Stimulated activated effector memory CD8-positive, alpha-beta T cell treated with anti-CD3 and anti-CD28 coated beads, Interleukin-12 subunit alpha, Interleukin-12 subunit beta, amount 100 ng/mL, for 72 hours (primary cell): ENCODE results near the gene MOV10.

Experiments used
- ATAC-seq: fragments of 150-1000 bp; cut with Tn5 transposase; 2 replicates; pipeline ENCODE4 v1.10.0; 2021
- DNase-seq, 2 donors: peaks; one replicate each; pipeline ENCODE4 v3.0.0; 2021 to 2022; ENCODE audit warnings: low spot score in 2 of 2
- H3K27ac Mint-ChIP-seq: one replicate; pipeline ENCODE4 v1.8.0; 2022; ENCODE audit warnings: mild to moderate bottlenecking, mixed read lengths
- H3K36me3 Mint-ChIP-seq: one replicate; pipeline ENCODE4 v1.8.0; 2022; ENCODE audit warnings: mild to moderate bottlenecking, mixed read lengths
- H3K4me1 Mint-ChIP-seq: one replicate; pipeline ENCODE4 v1.8.0; 2022; ENCODE audit warnings: mixed read lengths
- H3K4me3 Mint-ChIP-seq: one replicate; pipeline ENCODE4 v1.8.0; 2022; ENCODE audit warnings: mild to moderate bottlenecking, mixed read lengths
- H3K9me3 Mint-ChIP-seq: one replicate; pipeline ENCODE4 v1.8.0; 2022; ENCODE audit warnings: mixed read lengths

MOV10 gene

GRCh38 chr1:112646225-112646624 lies 28.2 kb upstream of the MOV10 start:
- Mint-ChIP-seq H3K27ac (peak overlapping the region; percentile 41), H3K4me3 (no peak overlapping the region), H3K36me3 (peaks cover 100% of the 10 kb centered on the region)

DNA sequence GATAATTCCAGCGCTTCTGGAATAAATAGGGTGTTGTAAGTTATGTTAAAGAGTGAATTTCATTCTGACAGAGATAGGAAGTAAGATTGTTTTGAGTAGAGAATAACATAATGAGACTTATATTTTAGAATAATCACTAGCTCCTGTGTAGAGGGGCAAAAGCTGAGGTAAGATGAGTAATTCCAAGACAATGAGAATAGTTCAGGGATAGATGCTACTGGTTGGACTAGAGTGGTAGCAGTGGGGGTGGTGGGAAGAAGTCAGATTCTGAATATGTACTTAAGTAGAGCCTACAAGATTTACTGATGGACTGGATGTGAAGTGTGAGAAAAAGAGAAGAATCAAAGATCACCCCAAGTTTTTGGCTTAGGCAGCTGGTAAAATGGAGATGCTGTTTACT lies 23.3 kb upstream of the MOV10 start:
- H3K4me3 Mint-ChIP-seq, result no peak overlapping the region
- H3K27ac Mint-ChIP-seq, result peak overlapping the region; percentile 7
- H3K9me3 Mint-ChIP-seq, result no peaks in the 10 kb centered on the region
- ATAC-seq (peak; percentile 75), DNase-seq (no peak)
- peaks cover 20% of the 10 kb centered on the region for H3K4me1 Mint-ChIP-seq
- H3K36me3 Mint-ChIP-seq, result peaks cover 100% of the 10 kb centered on the region

More at GRCh38 chr1:112646225-112646624, 28.2 kb upstream of the MOV10 start:
- H3K9me3 Mint-ChIP-seq, result no peaks in the 10 kb centered on the region
- no peak for ATAC-seq
- DNase-seq, result no peak
- H3K4me1 Mint-ChIP-seq, result peaks cover 35% of the 10 kb centered on the region

- Mint-ChIP-seq H3K9me3 (no peaks in the 10 kb centered on the region), H3K36me3 (peaks cover 100% of the 10 kb centered on the region), H3K27ac (no peak overlapping the region), H3K4me3 (no peak overlapping the region), H3K4me1 (peaks cover 34% of the 10 kb centered on the region)
- DNase-seq (no peak), ATAC-seq (no peak)
These were observed 8.6 kb upstream of the MOV10 start for GRCh38 chr1:112665857-112666256.

GRCh38 chr1:112666946-112667345 lies 7.5 kb upstream of the MOV10 start:
- ATAC-seq, result peak; percentile 88
- no peaks in the 10 kb centered on the region for H3K9me3 Mint-ChIP-seq
- H3K4me1 Mint-ChIP-seq, result peaks cover 34% of the 10 kb centered on the region

GRCh38 chr1:112672009-112672408 lies 2.5 kb upstream of the MOV10 start:
- no peak for DNase-seq
- H3K27ac Mint-ChIP-seq, result peak overlapping the region; percentile 77
- peaks cover 65% of the 10 kb centered on the region for H3K4me1 Mint-ChIP-seq
- ATAC-seq, result no peak
- H3K4me3 Mint-ChIP-seq, result no peak overlapping the region
- peaks cover 80% of the 10 kb centered on the region for H3K36me3 Mint-ChIP-seq
- no peaks in the 10 kb centered on the region for H3K9me3 Mint-ChIP-seq

More at GRCh38 chr1:112666946-112667345, 7.5 kb upstream of the MOV10 start:
- no peak for DNase-seq
- peak overlapping the region; percentile 80 for H3K27ac Mint-ChIP-seq
- H3K36me3 Mint-ChIP-seq, result peaks cover 100% of the 10 kb centered on the region
- no peak overlapping the region for H3K4me3 Mint-ChIP-seq

DNA sequence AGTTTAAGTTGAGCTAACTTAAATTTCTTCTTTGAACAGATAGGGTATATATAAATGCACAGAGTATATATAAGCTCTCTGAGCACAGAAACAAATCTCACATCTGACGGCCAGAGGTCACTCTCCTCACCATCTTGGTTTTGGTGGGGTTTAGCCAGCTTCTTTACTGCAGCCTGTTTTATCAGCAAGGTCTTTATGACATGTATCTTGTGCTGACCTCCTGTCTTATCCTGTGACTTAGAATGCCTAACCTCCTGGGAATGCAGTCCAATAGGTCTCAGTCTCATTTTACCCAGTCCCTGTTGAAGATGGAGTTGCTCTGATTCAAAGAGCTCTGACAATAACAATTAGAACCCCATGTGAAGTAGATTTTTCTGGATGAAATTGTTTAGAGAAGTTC lies 1.6 kb upstream of the MOV10 start:
- no peaks in the 10 kb centered on the region for H3K9me3 Mint-ChIP-seq
- H3K4me3 Mint-ChIP-seq, result no peak overlapping the region
- H3K4me1 Mint-ChIP-seq, result peaks cover 61% of the 10 kb centered on the region
- H3K36me3 Mint-ChIP-seq, result peaks cover 72% of the 10 kb centered on the region
- peak overlapping the region; percentile 99 for H3K27ac Mint-ChIP-seq
- DNase-seq, result no peak
- no peak for ATAC-seq

DNA sequence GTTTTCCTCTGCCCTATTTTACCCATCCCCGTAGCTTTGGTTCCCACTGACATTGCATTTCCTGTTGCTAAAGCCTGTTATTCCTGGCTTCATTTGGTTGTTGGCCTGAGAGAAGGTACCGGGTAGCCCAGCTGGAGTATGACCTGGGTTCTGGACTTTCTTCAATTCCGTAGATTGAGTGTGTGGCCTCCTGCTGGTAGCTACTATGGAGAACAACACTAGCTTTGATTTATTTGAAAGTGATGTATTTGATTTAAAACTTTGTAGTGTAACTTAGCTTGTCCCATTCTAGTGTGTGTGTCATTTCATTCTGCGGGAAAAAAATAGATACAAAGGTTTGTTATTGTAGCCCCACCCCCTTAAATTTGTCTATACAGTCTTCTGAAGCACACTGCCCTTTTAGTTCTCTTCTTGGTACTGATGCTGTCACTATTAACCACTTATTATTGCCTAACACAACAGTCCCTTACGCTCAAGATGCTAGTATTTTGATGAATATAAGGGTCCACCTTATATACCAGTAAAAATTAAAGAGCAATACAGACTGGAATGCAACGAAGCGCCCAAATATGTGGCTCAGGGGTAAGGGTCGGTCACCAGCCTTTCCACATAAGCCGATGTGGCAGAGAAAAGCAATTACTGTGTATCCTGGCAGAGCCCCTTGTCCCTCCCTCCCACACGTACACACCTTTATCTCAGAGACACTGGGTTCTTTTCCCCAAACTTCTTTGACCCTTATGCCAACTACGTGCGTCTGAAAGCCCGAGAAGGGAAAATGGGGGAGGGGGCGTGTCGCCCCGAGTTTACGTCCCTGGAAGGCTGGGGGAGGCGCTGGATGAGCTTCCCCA lies 643 bp upstream of the MOV10 start:
- Mint-ChIP-seq H3K4me3 (peak overlapping the region; percentile 95), H3K36me3 (peaks cover 62% of the 10 kb centered on the region), H3K4me1 (peaks cover 58% of the 10 kb centered on the region), H3K9me3 (no peaks in the 10 kb centered on the region), H3K27ac (peak overlapping the region; percentile 99)
- ATAC-seq (no peak), DNase-seq (no peak)

DNA sequence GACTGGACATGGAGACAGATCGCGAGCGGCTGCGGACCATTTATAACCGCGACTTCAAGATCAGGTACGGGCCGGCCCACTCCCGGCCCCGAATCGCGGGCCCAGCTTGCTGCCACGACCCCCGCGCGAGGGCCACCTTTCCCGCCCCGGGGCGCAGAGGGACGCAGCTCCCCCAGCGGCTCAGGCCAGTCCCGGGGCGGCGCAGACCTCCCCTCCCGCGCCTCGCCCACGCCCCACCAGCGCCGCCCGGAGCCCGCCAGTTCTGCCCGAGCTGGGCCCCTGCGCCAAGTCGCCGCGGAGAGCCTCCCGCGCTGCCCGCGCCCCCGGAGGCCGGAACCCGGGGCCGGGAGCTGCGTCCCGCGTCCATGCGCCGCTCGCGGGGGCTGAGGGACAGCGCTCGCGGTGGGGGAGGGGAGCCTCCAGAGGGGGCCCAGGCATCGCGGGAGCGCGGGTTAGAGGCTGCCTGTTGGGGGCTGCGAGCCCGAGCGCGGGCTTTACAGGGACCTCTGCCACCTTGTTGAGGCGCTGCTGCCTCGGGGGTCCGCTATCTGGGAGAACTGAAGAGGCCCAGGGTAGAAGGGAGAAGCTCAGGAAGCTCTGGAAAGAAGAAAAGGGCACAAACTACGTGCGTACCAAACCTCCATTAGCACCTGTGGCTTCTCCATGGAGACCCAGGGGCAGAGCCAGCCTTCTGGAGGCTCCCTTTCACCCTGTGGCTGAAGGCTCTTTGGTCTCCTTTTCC lies 698 bp downstream of the MOV10 start:
- Mint-ChIP-seq H3K4me3 (peak overlapping the region; percentile 95), H3K9me3 (no peaks in the 10 kb centered on the region), H3K27ac (peak overlapping the region; percentile 99), H3K36me3 (peaks cover 49% of the 10 kb centered on the region), H3K4me1 (peaks cover 56% of the 10 kb centered on the region)
- peak; percentile 75 for ATAC-seq
- DNase-seq, result peak; percentile 46 to 76

GRCh38 chr1:112675728-112676381 lies 1.4 kb downstream of the MOV10 start:
- Mint-ChIP-seq H3K4me1 (peaks cover 56% of the 10 kb centered on the region), H3K4me3 (peak overlapping the region; percentile 95), H3K36me3 (peaks cover 42% of the 10 kb centered on the region), H3K27ac (peak overlapping the region; percentile 99), H3K9me3 (no peaks in the 10 kb centered on the region)
- no peak for ATAC-seq
- DNase-seq, result no peak

DNA sequence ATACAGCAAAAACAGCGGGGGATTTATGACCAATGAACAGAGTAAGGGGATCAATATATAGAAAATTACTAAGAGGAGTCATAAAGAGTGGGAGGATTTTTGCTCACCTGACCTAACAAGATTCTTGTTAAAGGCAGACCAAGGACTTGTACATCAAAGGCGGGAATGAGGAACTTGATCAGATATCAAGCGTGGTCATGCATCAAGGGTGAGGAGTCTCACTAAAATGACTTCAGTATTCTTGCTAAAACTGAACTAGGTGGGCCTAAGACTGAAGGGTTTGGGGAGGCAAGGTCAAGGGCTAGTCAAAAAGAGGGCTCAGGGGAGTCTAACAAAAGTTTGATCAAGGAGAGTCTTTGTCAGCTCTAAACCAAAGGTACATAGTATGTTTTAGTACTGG lies 2.1 kb downstream of the MOV10 start:
- Mint-ChIP-seq H3K36me3 (peaks cover 35% of the 10 kb centered on the region), H3K27ac (no peak overlapping the region), H3K9me3 (no peaks in the 10 kb centered on the region), H3K4me3 (no peak overlapping the region), H3K4me1 (peaks cover 56% of the 10 kb centered on the region)
- no peak for DNase-seq
- no peak for ATAC-seq

DNA sequence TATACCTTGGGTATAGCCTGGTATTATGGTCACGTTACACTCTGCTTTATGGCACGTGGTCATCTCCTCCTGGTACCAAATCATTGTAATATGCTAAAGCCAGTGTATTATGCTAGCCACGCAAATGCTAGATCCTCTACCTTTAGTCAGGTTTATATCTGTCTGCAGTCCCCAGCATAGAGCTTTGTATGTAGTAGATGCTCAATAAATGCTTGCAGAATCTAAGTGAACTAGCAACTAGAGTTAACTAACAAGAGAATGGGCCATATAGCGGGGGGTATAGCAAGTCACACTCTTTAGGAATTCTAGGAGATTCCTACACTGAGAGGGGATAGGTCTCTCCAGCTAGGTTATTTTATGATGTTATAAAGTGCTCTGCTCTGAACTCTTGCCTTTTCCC lies 3.0 kb downstream of the MOV10 start:
- Mint-ChIP-seq H3K4me3 (no peak overlapping the region), H3K36me3 (peaks cover 25% of the 10 kb centered on the region), H3K27ac (no peak overlapping the region), H3K9me3 (no peaks in the 10 kb centered on the region), H3K4me1 (peaks cover 51% of the 10 kb centered on the region)
- ATAC-seq (no peak), DNase-seq (no peak)

GRCh38 chr1:112678605-112679004 lies 4.1 kb downstream of the MOV10 start:
- peaks cover 14% of the 10 kb centered on the region for H3K36me3 Mint-ChIP-seq
- no peak overlapping the region for H3K27ac Mint-ChIP-seq
- no peaks in the 10 kb centered on the region for H3K9me3 Mint-ChIP-seq
- peaks cover 43% of the 10 kb centered on the region for H3K4me1 Mint-ChIP-seq
- no peak overlapping the region for H3K4me3 Mint-ChIP-seq
- ATAC-seq, result no peak
- no peak for DNase-seq

GRCh38 chr1:112685913-112686312 lies 11.5 kb downstream of the MOV10 start:
- no peak for DNase-seq
- no peak for ATAC-seq
- Mint-ChIP-seq H3K9me3 (no peaks in the 10 kb centered on the region), H3K36me3 (peaks cover 14% of the 10 kb centered on the region), H3K27ac (no peak overlapping the region), H3K4me3 (no peak overlapping the region), H3K4me1 (peaks cover 20% of the 10 kb centered on the region)

DNA sequence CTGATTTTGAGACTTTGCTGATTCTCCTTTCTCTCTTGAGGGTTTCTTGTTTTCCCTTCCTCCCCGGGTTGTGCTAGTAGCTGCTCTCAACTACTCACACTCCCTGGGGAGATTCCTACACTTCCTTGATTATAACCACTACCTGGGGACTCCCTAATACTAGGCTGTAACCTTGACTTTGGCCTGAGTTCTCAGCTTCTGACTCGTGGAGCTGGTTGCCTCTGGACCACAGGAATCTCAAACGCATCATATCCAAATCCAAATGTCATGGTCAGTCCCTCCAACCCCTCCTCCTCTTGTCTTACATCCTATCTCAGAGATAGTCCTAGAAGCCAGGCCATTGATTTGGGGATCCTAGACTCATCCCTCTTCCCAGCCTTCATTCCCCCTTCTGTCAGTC lies 12.0 kb downstream of the MOV10 start:
- H3K36me3 Mint-ChIP-seq, result peaks cover 16% of the 10 kb centered on the region
- no peak overlapping the region for H3K27ac Mint-ChIP-seq
- H3K9me3 Mint-ChIP-seq, result no peaks in the 10 kb centered on the region
- no peak for DNase-seq
- H3K4me1 Mint-ChIP-seq, result peaks cover 20% of the 10 kb centered on the region
- no peak for ATAC-seq
- no peak overlapping the region for H3K4me3 Mint-ChIP-seq

DNA sequence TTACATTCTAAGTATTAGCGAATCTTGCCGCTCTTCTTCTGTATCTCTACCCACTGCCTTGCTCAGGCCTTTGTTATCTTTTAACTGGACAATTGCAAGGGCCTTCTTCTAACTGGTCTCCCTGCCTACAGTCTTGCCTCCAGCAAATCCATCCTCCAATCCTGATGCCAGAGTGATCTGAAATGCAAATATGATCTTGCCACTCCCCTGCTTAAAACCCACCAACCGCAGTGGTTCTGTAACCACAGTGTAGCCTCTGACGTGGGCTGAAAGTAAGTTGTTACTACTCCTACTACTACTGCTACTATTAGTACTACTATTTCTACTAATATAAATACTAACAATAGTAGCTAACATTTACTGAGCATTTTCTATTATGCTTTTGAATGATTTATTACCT lies 12.4 kb downstream of the MOV10 start:
- DNase-seq (no peak), ATAC-seq (peak; percentile 53)
- peaks cover 20% of the 10 kb centered on the region for H3K4me1 Mint-ChIP-seq
- H3K36me3 Mint-ChIP-seq, result peaks cover 16% of the 10 kb centered on the region
- no peaks in the 10 kb centered on the region for H3K9me3 Mint-ChIP-seq
- no peak overlapping the region for H3K4me3 Mint-ChIP-seq
- no peak overlapping the region for H3K27ac Mint-ChIP-seq
